Neural cell (in vitro differentiated cells): Measurements from ENCODE around the gene ELOVL7. TPM values are rescaled to one million over a fixed set of nuclear protein-coding genes. Genes with fewer than 3 reads are reported as not detected.

Experiments used
- H2AFZ ChIP-seq: fragments of 200-600, 300-800 bp; sonication (generic), shearing (Covaris generic); 2 replicates; pipeline ENCODE4 v1.6.0; 2014; ENCODE audit warnings: low read depth, mild to moderate bottlenecking, antibody characterized with exemption, low read length, moderate library complexity
- H3F3A ChIP-seq: fragments of 200-600 bp; shearing (Covaris generic); 2 replicates; pipeline ENCODE4 v1.6.1; 2016; ENCODE audit warnings: mild to moderate bottlenecking, moderate library complexity, mixed read lengths, antibody characterized with exemption, low read length; ENCODE audit not compliant: insufficient read depth, poor library complexity, severe bottlenecking
- H3K27ac ChIP-seq: fragments of 200-600, 300-800 bp; sonication (generic), shearing (Covaris generic); 2 replicates; pipeline ENCODE4 v1.5.1; 2014; ENCODE audit warnings: mild to moderate bottlenecking, low read length, moderate library complexity
- H3K27me3 ChIP-seq: fragments of 300-800, 200-600 bp; sonication (generic), shearing (Covaris generic); 2 replicates; pipeline ENCODE4 v1.6.0; 2014; ENCODE audit warnings: mild to moderate bottlenecking, low read depth, low read length, moderate library complexity; ENCODE audit not compliant: insufficient read depth
- H3K36me3 ChIP-seq: fragments of 300-800, 200-600 bp; sonication (generic), shearing (Covaris generic); 2 replicates; pipeline ENCODE4 v1.5.1; 2014; ENCODE audit warnings: mild to moderate bottlenecking, antibody characterized with exemption, low read length, moderate library complexity; ENCODE audit not compliant: insufficient read depth
- H3K4me2 ChIP-seq: fragments of 300-800, 200-600 bp; sonication (generic), shearing (Covaris generic); 2 replicates; pipeline ENCODE4 v1.6.0; 2014; ENCODE audit warnings: mild to moderate bottlenecking, low read length
- H3K4me3 ChIP-seq: fragments of 300-800, 200-600 bp; sonication (generic), shearing (Covaris generic); 2 replicates; pipeline ENCODE4 v1.5.1; 2014; ENCODE audit warnings: mild to moderate bottlenecking, low read length, moderate library complexity
- H3K79me2 ChIP-seq: fragments of 200-600 bp; shearing (Covaris generic); replicated peaks from 2 replicates; pipeline ENCODE4 v1.6.0; 2014; ENCODE audit warnings: mild to moderate bottlenecking, low read length, moderate library complexity; ENCODE audit not compliant: insufficient read depth
- H3K9ac ChIP-seq: fragments of 300-800, 200-600 bp; sonication (generic), shearing (Covaris generic); 2 replicates; pipeline ENCODE4 v1.6.1; 2016; ENCODE audit warnings: mild to moderate bottlenecking, low read length, mixed read lengths
- H3K9me2 ChIP-seq: fragments of 200-600 bp; shearing (Covaris generic); 2 replicates; pipeline ENCODE4 v1.6.1; 2016; ENCODE audit warnings: mild to moderate bottlenecking, low read length, mixed read lengths; ENCODE audit not compliant: insufficient read depth
- H3K9me3 ChIP-seq: fragments of 200-600, 300-800 bp; sonication (generic), shearing (Covaris generic); 2 replicates; pipeline ENCODE4 v1.6.1; 2016; ENCODE audit warnings: mild to moderate bottlenecking, mixed run types, low read length, moderate library complexity, mixed read lengths
- H4K20me1 ChIP-seq: fragments of 200-600 bp; shearing (Covaris generic); 2 replicates; pipeline ENCODE4 v1.6.1; 2016; ENCODE audit warnings: mild to moderate bottlenecking, mixed run types; ENCODE audit not compliant: insufficient read depth
- EP300 ChIP-seq: fragments of 450-650 bp; conservative IDR thresholded peaks from 2 replicates; pipeline ENCODE4 v1.6.1; 2014; ENCODE audit warnings: antibody characterized with exemption, mild to moderate bottlenecking, moderate library complexity; ENCODE audit not compliant: poor library complexity, severe bottlenecking
- EZH2 ChIP-seq: fragments of 200-600, 300-800 bp; shearing (Covaris generic), sonication (generic); IDR thresholded peaks from 2 replicates; pipeline ENCODE4 v1.6.1; 2014; ENCODE audit warnings: antibody characterized with exemption, low read length, borderline replicate concordance, mild to moderate bottlenecking; ENCODE audit not compliant: insufficient read depth, poor library complexity, severe bottlenecking
- MXI1 ChIP-seq: fragments of 450-650 bp; conservative IDR thresholded peaks from 2 replicates; pipeline ENCODE4 v1.6.1; 2014; ENCODE audit warnings: antibody characterized with exemption, mild to moderate bottlenecking; ENCODE audit not compliant: poor library complexity, severe bottlenecking
- POLR2AphosphoS5 ChIP-seq: IDR thresholded peaks from 2 replicates; pipeline ENCODE4 v1.6.1; 2012
- RAD21 ChIP-seq: fragments of 450-650 bp; conservative IDR thresholded peaks from 2 replicates; pipeline ENCODE4 v1.6.1; 2014; ENCODE audit warnings: antibody characterized with exemption, mild to moderate bottlenecking, moderate library complexity
- SMC3 ChIP-seq: fragments of 450-650 bp; conservative IDR thresholded peaks from 2 replicates; pipeline ENCODE4 v1.6.1; 2014; ENCODE audit warnings: antibody characterized with exemption, mild to moderate bottlenecking, moderate library complexity; ENCODE audit not compliant: poor library complexity
- TAF1 ChIP-seq: IDR thresholded peaks from 2 replicates; pipeline ENCODE4 v1.6.1; 2012; ENCODE audit warnings: low read depth
- polyA plus RNA-seq: library from polyadenylated mRNA; depleted of rRNA; stranded (reverse); fragments of >200 nt; gene quantifications from 2 replicates; pipeline ENCODE4 v1.2.3, GENCODE V29; 2014
- TF ChIP-seq, protein P1 (sequence below): fragments of 450-650 bp; IDR thresholded peaks from 2 replicates; pipeline ENCODE4 v1.5.1; 2014; ENCODE audit warnings: antibody characterized with exemption, mild to moderate bottlenecking, moderate library complexity; ENCODE audit not compliant: poor library complexity, severe bottlenecking
- TF ChIP-seq, protein P2 (sequence below): IDR thresholded peaks from 2 replicates; pipeline ENCODE4 v1.6.1; 2012; ENCODE audit warnings: borderline replicate concordance

ELOVL7 gene
- polyA plus RNA-seq, 1 donor from 2014 or later = 3.9 TPM

DNA sequence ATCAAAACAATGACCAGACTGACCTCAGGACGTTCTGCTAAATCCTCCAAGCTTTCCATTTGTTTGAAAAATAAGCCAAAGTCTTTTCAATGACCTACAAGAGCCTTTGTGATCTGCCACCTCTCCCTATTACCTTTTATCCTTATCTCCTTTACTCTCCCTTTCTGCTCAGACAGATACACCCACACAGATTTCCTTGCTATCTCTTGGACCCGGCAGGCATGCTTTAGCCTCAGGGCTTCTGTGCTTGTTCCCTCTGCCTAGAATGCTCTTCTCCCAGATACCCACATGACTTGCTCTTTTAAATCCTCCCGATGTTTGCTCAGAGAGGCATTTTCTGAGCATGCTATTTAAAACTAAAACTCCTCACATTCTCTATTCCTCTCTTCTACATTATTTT is 8.9 kb upstream of the ELOVL7 start:
- H3K9ac ChIP-seq = no peak overlapping the region
- H3K4me2 ChIP-seq = no peak overlapping the region
- H3K9me3 ChIP-seq = no peaks in the 10 kb centered on the region
- H3K9me2 ChIP-seq = no peaks in the 10 kb centered on the region
- H2AFZ ChIP-seq = no peak overlapping the region
- H3K79me2 ChIP-seq = no peaks in the 10 kb centered on the region
- no peaks in the 10 kb centered on the region for H3F3A ChIP-seq
- no peaks in the 10 kb centered on the region for H3K36me3 ChIP-seq
- H3K4me3 ChIP-seq = no peak overlapping the region
- H3K27ac ChIP-seq = no peak overlapping the region
- TF ChIP-seq POLR2AphosphoS5 (no peak), RAD21 (no peak), EZH2 (no peak), MXI1 (no peak), EP300 (no peak), TAF1 (no peak), SMC3 (no peak)
- TF ChIP-seq, protein P1, sequence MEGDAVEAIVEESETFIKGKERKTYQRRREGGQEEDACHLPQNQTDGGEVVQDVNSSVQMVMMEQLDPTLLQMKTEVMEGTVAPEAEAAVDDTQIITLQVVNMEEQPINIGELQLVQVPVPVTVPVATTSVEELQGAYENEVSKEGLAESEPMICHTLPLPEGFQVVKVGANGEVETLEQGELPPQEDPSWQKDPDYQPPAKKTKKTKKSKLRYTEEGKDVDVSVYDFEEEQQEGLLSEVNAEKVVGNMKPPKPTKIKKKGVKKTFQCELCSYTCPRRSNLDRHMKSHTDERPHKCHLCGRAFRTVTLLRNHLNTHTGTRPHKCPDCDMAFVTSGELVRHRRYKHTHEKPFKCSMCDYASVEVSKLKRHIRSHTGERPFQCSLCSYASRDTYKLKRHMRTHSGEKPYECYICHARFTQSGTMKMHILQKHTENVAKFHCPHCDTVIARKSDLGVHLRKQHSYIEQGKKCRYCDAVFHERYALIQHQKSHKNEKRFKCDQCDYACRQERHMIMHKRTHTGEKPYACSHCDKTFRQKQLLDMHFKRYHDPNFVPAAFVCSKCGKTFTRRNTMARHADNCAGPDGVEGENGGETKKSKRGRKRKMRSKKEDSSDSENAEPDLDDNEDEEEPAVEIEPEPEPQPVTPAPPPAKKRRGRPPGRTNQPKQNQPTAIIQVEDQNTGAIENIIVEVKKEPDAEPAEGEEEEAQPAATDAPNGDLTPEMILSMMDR = no peak
- TF ChIP-seq, protein P2, sequence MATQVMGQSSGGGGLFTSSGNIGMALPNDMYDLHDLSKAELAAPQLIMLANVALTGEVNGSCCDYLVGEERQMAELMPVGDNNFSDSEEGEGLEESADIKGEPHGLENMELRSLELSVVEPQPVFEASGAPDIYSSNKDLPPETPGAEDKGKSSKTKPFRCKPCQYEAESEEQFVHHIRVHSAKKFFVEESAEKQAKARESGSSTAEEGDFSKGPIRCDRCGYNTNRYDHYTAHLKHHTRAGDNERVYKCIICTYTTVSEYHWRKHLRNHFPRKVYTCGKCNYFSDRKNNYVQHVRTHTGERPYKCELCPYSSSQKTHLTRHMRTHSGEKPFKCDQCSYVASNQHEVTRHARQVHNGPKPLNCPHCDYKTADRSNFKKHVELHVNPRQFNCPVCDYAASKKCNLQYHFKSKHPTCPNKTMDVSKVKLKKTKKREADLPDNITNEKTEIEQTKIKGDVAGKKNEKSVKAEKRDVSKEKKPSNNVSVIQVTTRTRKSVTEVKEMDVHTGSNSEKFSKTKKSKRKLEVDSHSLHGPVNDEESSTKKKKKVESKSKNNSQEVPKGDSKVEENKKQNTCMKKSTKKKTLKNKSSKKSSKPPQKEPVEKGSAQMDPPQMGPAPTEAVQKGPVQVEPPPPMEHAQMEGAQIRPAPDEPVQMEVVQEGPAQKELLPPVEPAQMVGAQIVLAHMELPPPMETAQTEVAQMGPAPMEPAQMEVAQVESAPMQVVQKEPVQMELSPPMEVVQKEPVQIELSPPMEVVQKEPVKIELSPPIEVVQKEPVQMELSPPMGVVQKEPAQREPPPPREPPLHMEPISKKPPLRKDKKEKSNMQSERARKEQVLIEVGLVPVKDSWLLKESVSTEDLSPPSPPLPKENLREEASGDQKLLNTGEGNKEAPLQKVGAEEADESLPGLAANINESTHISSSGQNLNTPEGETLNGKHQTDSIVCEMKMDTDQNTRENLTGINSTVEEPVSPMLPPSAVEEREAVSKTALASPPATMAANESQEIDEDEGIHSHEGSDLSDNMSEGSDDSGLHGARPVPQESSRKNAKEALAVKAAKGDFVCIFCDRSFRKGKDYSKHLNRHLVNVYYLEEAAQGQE = no peak
- H4K20me1 ChIP-seq = no peaks in the 10 kb centered on the region
- no peaks in the 10 kb centered on the region for H3K27me3 ChIP-seq

DNA sequence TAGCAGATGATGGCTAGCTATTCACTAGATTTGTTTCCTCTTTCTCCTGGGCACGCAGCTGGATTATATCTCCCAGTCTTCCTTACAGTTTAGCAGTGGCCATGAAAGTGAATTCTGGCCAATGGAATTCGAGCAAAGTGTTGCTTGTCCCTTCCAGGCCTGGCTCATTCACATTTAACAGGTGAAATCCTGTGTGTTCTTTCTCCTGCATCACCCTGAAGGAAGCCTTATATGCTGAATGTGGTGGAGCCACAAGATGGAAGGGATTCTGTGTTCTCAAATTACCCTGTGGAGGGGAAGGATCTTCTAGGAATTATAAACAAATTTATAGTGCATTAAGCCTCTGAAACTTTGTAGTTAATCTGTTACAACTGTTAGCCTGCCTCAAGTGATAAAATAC is 8.2 kb upstream of the ELOVL7 start:
- Histone ChIP-seq H3K4me2 (no peak overlapping the region), H3K9ac (no peak overlapping the region), H3K79me2 (no peaks in the 10 kb centered on the region), H3K27me3 (no peaks in the 10 kb centered on the region), H3K27ac (no peak overlapping the region), H3K9me2 (no peaks in the 10 kb centered on the region), H4K20me1 (no peaks in the 10 kb centered on the region), H3K9me3 (no peaks in the 10 kb centered on the region), H3K36me3 (no peaks in the 10 kb centered on the region), H2AFZ (no peak overlapping the region), H3F3A (no peaks in the 10 kb centered on the region), H3K4me3 (no peak overlapping the region)
- TF ChIP-seq TAF1 = no peak
- TF ChIP-seq, protein P2 = no peak
- TF ChIP-seq POLR2AphosphoS5 = no peak
